NT2/D1 (cell line): ENCODE measurements around the gene ITGB5.

Experiments
- DNase-seq: peaks from one replicate; pipeline ENCODE4 v3.0.0-alpha.2; 2011; ENCODE audit warnings: low read depth, low spot score
- H3K27me3 ChIP-seq: 2 replicates; pipeline ENCODE4 v1.6.0; 2011; ENCODE audit warnings: mild to moderate bottlenecking; ENCODE audit not compliant: insufficient read length, insufficient read depth
- H3K36me3 ChIP-seq: 2 replicates; pipeline ENCODE4 v1.6.1; 2011; ENCODE audit warnings: mild to moderate bottlenecking, low read length, mixed read lengths; ENCODE audit not compliant: insufficient read depth, insufficient read length
- H3K4me1 ChIP-seq: 2 replicates; pipeline ENCODE4 v1.5.1; 2011; ENCODE audit not compliant: insufficient read depth, insufficient read length
- H3K4me3 ChIP-seq: 2 replicates; pipeline ENCODE4 v1.5.1; 2011; ENCODE audit warnings: low read depth; ENCODE audit not compliant: insufficient read length
- H3K9ac ChIP-seq: 2 replicates; pipeline ENCODE4 v1.6.0; 2011; ENCODE audit warnings: low read depth; ENCODE audit not compliant: insufficient read length
- H3K9me3 ChIP-seq: 2 replicates; pipeline ENCODE4 v1.5.1; 2011; ENCODE audit warnings: mild to moderate bottlenecking, low read length; ENCODE audit not compliant: insufficient read depth
- SUZ12 ChIP-seq: IDR thresholded peaks from 2 replicates; pipeline ENCODE4 v1.6.1; 2011; ENCODE audit not compliant: insufficient read length, insufficient read depth; ENCODE audit errors: extremely low read depth
- YY1 ChIP-seq: IDR thresholded peaks from 2 replicates; pipeline ENCODE4 v1.6.1; 2011; ENCODE audit not compliant: insufficient read length, insufficient read depth
- ZNF274 ChIP-seq: IDR thresholded peaks from 2 replicates; pipeline ENCODE4 v1.6.1; 2011; ENCODE audit warnings: mild to moderate bottlenecking, low read depth, low read length

The ITGB5 gene

DNA sequence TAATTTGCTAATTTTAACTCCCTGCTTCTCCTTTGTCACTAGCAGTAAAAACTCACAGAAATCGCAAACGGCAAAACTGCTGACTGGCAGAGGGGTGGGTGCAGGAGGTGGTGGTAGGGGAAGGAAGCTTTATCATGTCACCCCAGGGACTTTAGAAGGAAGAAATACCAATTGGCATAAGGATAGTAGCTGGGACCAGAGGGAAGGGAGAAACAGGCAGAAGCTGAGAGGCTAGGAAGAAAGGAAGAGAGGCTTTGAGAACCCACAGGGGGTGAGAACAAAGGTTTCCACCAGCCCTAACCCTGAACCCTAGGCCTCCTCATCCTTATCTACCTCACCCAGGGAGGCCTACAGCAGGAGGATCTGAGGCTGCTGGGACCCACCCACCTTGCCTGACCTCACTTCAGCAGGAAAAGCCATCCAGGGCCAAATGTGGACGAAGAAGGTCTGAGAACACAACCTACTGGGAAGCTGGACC is 10.7 kb downstream of the ITGB5 start:
- Histone ChIP-seq H3K36me3 (peaks cover 18% of the 10 kb centered on the region), H3K27me3 (no peaks in the 10 kb centered on the region), H3K4me3 (no peak overlapping the region), H3K4me1 (no peaks in the 10 kb centered on the region), H3K9ac (no peak overlapping the region), H3K9me3 (no peaks in the 10 kb centered on the region)
- TF ChIP-seq ZNF274, result no peak
- no peak for TF ChIP-seq SUZ12
- no peak for TF ChIP-seq YY1
- no peak for DNase-seq

DNA sequence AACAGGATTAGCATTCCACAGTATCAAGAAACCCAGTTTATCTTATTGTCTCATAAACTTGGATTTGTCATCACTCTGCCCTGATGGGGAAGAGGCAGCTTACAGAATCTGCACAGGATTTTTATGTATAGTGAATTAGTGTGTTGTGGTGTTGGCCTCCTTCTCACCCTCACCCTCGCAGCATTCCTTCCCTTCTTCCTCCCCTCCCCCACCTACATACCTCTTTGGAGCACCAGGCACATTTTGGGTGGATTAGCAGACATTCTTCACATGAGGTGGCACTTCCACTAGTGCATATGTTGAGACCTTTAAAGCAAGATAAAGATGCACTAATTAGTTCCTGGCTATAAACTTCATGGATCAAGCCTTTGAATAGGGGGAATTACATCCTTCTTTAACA is 13.9 kb downstream of the ITGB5 start:
- TF ChIP-seq YY1, result no peak
- TF ChIP-seq ZNF274, result no peak
- TF ChIP-seq SUZ12, result no peak
- peaks cover 35% of the 10 kb centered on the region for H3K36me3 ChIP-seq
- no peak for DNase-seq
- H3K4me3 ChIP-seq, result no peak overlapping the region
- H3K9ac ChIP-seq, result no peak overlapping the region
- H3K9me3 ChIP-seq, result no peaks in the 10 kb centered on the region
- no peaks in the 10 kb centered on the region for H3K27me3 ChIP-seq
- H3K4me1 ChIP-seq, result no peaks in the 10 kb centered on the region

DNA sequence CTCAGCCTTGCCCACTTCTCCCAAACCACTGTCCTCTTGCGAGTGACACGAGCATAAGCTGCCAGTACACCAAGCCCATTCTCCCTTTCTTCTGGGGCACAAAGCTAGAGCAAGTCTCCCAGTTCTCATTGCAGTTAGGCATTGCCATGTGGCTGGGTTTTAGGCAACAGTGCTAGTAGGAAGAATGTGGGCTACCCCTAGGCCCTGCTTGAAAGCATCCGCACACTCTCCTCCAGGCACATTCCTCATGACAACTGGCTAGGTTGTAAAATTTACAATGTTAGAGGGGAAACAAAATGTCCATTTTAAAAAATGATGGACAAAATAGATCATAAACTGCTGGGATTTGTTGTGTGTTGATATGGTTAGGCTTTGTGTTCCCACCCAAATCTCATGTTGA is 19.7 kb downstream of the ITGB5 start:
- no peak for DNase-seq
- Histone ChIP-seq H3K9me3 (no peaks in the 10 kb centered on the region), H3K4me1 (no peaks in the 10 kb centered on the region), H3K9ac (no peak overlapping the region), H3K4me3 (no peak overlapping the region), H3K36me3 (peaks cover 66% of the 10 kb centered on the region), H3K27me3 (no peaks in the 10 kb centered on the region)
- TF ChIP-seq ZNF274 (no peak), YY1 (no peak), SUZ12 (no peak)

DNA sequence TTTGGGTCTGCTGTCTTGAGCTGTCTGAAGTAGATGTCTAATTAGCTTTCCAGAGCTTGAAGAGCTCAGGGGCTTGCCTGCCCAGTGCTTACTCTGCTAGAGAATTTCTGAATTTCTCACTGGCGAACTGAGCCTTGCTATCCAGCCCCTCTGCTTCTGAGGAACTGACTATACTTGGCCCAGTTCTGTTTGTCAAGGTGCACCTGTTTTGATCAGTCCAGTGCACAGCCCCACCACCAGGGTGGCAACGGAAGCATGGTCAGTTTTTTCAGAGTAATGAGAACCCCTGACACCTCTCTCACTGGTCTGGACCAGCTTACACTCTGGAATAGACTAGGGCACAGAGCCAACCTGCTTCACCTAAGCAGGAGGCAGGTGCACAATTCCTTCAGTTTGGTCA is 25.2 kb downstream of the ITGB5 start:
- Histone ChIP-seq H3K9ac (no peak overlapping the region), H3K27me3 (no peaks in the 10 kb centered on the region), H3K4me3 (no peak overlapping the region), H3K4me1 (no peaks in the 10 kb centered on the region), H3K36me3 (peaks cover 51% of the 10 kb centered on the region), H3K9me3 (no peaks in the 10 kb centered on the region)
- TF ChIP-seq ZNF274 (no peak), SUZ12 (no peak), YY1 (no peak)
- no peak for DNase-seq

DNA sequence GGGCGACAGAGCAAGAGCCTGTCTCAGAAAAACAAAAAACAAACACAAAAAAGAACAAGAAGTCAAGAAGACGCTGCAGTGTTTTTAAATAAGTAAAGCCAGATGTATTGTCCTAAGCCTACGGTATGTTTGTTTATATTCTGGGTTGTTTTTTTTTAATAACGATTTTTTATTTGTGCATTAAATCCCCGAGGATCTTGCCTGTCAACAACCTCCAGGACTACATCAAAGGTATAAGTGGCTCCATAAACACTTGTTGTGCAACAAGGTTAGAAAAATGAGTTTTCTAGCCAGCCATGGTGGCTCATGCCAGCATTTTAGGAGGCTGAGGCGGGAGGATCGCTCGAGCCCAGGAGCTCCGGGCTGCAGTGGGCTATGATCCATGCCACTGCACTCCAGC is 26.1 kb downstream of the ITGB5 start:
- H3K4me1 ChIP-seq, result no peaks in the 10 kb centered on the region
- DNase-seq, result no peak
- H3K36me3 ChIP-seq, result peaks cover 49% of the 10 kb centered on the region
- H3K27me3 ChIP-seq, result no peaks in the 10 kb centered on the region
- no peaks in the 10 kb centered on the region for H3K9me3 ChIP-seq
- no peak overlapping the region for H3K4me3 ChIP-seq
- H3K9ac ChIP-seq, result no peak overlapping the region
- no peak for TF ChIP-seq YY1
- no peak for TF ChIP-seq SUZ12
- TF ChIP-seq ZNF274, result no peak

DNA sequence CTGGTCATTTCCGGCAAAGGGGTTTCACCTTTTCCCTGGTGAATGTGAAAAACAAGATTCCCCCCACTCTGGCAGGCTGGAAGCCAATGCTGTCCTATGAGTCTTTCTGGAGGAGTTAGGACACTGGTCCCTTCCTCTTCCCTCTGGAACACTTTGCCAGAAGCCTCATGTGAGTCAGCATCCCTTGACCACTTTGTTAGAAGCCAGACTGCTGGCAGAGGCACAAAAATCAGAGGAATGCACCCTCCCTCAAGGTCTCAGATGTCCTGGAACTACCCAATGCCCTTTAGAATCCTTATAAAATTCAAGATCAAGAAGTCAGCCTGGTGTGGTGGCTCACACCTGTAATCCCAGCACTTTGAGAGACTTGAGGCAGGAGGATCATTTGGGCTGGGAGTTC is 26.6 kb downstream of the ITGB5 start:
- Histone ChIP-seq H3K4me3 (no peak overlapping the region), H3K27me3 (no peaks in the 10 kb centered on the region), H3K9me3 (no peaks in the 10 kb centered on the region), H3K36me3 (peaks cover 51% of the 10 kb centered on the region), H3K4me1 (no peaks in the 10 kb centered on the region), H3K9ac (no peak overlapping the region)
- no peak for DNase-seq
- TF ChIP-seq ZNF274 (no peak), SUZ12 (no peak), YY1 (no peak)

DNA sequence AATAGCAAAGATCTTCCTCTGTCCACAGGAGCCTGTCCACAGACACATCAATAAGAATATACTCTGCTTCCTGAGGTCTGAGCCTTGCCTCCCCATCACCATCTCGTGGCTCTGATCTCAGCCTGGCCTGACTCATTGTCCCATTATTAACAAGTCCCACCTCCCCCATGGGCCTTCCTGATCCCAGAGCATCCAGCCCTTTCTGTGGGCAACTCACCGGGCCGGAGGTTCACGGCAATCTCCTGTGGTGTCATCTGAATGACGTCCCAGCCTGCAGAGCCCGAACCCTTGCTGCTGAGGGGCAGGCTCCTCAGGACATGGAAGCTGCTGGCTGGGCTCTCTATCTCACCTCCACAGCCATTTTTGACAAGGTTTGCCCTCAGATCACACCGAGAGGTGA is 28.1 kb downstream of the ITGB5 start:
- Histone ChIP-seq H3K9ac (no peak overlapping the region), H3K27me3 (no peaks in the 10 kb centered on the region), H3K4me1 (no peaks in the 10 kb centered on the region), H3K9me3 (no peaks in the 10 kb centered on the region), H3K4me3 (no peak overlapping the region), H3K36me3 (peaks cover 55% of the 10 kb centered on the region)
- DNase-seq, result no peak
- TF ChIP-seq SUZ12 (no peak), ZNF274 (no peak), YY1 (no peak)

DNA sequence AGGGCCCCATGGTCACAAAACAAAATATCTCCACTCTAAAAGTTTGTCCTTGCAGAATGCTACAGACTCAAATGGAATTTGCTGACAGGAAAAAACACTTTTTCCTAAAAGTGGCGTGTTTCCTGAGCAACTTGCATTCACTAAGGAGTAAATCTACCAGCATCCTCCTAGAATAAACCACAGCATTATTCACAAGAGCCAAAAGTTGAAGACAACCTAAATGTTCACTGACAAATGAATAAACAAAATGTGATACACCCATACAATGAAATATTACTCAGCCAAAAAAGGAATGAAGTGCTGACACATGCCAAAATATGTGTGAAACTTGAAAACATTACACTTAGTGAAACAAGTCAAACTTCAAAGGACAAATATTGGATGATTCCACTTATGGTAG is 28.9 kb downstream of the ITGB5 start:
- Histone ChIP-seq H3K4me1 (no peaks in the 10 kb centered on the region), H3K36me3 (peaks cover 61% of the 10 kb centered on the region), H3K9ac (no peak overlapping the region), H3K9me3 (no peaks in the 10 kb centered on the region), H3K27me3 (no peaks in the 10 kb centered on the region), H3K4me3 (no peak overlapping the region)
- TF ChIP-seq ZNF274, result no peak
- no peak for TF ChIP-seq SUZ12
- TF ChIP-seq YY1, result no peak
- no peak for DNase-seq
